GM12801 (cell line): ENCODE measurements around the gene SMIM35.

Source experiments
- CTCF ChIP-seq: IDR thresholded peaks from one replicate; pipeline ENCODE4 v1.5.1; 2011; ENCODE audit warnings: control low read depth; ENCODE audit not compliant: insufficient read length; ENCODE audit errors: extremely low read depth

The SMIM35 gene

DNA sequence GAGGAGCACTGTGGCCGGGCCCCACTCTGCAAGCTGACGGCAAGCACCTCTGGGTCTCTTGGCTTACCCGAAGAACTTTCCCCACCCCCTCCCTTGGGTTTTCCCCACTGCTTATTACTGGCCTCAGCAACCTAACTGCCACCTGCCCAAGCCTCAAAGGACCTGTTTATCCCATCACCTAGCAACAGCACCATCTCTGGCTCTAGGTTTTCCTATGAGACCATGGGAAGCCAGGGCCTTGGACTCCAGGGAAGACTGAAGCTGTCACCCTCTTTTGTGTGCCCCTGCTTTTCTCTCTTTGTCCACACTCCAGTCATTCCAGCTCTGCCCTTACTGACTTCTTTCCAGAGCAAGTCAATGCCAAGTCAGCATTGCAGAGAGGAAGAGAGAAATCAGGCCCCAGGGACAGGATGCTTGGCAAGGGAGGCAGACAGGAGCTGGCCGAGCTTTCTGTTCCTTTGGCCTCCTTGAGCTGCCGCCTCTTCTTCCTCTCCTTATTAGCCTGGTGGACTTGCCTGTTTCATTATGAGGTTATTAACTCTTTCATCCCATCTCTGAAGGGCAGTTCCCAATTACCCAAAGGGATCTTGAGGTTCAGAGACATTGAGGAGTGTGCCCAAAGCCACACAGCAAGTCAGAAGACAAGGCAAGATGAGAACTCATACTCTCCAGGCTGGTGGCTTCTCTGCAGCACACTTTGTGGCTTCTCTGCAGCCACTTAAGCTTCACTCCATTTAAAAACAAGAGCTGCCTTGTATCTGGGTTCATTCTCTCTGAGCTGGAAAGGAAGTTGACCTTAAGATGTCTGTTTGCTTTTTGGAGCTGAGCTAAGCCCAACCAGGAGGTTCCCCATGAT lies at the start of gene SMIM35:
Gene SMIM35 (minus strand): TSS at position 51 of the 856 bp plus-strand sequence. CDS start 206 bp downstream, outside the sequence.
- no peak for TF ChIP-seq CTCF

GRCh38 chr11:118136341-118136740 lies 49.6 kb upstream of the SMIM35 start:
- no peak for TF ChIP-seq CTCF

- TF ChIP-seq CTCF = no peak
These were observed 49.0 kb upstream of the SMIM35 start for GRCh38 chr11:118135796-118136165.

DNA sequence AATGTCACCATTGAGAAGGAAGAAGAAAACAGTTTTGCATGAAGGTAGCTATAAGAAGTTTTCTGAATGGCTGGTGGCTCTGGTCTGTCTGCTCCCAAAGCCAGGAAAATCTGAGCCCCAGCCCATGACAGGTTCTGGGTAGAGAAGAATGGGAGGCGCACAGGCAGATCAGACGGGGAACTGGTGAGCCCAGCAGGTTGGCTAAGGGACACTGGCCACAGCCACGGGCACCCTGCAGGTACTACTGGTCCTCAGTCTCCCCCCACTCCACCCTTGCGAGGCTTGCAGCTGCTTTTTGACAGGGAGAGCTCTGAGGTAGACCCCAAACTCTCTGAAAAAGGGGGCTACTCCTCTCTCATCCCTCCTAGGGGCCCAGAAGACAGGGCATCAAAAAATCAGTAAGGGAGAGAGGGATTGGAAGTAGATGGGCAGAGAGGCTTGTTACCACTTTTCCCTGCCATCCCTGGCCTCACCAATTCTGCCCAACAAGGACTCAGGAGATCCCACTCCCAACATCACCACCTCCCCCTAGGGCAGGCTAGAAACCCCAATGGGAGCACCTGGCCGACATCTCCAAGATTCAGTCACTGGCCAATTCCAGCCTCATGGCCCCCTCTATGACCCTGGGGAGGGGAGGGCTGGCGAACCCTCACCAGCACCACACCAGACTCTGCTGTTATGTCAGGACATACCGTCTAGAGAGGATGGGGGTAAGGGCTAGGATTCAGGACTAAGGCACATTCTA lies 48.5 kb upstream of the SMIM35 start:
- no peak for TF ChIP-seq CTCF

- no peak for TF ChIP-seq CTCF
These were observed 47.1 kb upstream of the SMIM35 start for GRCh38 chr11:118133816-118134215.

DNA sequence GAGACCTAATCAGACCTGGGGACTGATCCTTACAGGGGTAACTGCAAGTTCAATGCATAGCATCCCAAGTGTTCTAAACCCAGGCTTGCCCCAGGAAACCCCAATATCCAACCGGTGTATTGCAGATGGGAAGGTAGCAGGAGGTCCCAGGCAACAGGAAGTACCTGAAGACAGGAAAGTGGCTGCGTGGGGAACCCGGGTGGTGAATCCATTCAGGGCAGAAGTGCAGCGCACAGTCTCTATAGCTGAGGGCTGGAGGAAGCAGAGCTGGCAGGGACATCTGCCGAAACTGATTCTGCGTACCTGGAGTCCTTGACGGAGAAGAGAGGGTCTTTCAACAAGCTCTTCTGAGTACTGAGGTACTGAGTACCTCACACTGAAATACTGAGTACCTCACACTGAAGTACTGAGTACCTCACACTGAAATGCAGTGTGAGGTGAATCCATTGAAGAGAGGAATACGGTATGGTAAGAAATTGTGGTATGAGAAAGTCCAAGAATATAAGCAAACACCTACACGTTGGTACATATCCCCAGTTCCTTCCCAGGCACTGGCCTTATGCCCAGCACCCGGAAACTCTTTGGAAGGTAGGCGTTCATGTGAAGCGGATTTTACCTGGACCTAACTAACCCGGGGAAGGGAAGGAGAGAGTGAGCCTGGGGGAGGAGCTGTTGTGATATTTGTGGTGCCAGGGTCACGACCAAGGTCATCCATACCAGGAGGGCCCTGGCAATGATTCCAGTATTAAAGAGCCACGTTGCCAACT lies 45.8 kb upstream of the SMIM35 start:
- no peak for TF ChIP-seq CTCF
